Nucleus accumbens (tissue), 56 donors: ENCODE data around the gene WDR59.
"Not testable (repeated sequence)": the region's sequence is repeated elsewhere in the genome, so short reads cannot be mapped to it uniquely, and the experiment has no call there.

Source experiments
- DNase-seq, 56 donors: peaks; one replicate each; lab custom pipeline; 2025; lab: John Stamatoyannopoulos, UW

The WDR59 gene

DNA sequence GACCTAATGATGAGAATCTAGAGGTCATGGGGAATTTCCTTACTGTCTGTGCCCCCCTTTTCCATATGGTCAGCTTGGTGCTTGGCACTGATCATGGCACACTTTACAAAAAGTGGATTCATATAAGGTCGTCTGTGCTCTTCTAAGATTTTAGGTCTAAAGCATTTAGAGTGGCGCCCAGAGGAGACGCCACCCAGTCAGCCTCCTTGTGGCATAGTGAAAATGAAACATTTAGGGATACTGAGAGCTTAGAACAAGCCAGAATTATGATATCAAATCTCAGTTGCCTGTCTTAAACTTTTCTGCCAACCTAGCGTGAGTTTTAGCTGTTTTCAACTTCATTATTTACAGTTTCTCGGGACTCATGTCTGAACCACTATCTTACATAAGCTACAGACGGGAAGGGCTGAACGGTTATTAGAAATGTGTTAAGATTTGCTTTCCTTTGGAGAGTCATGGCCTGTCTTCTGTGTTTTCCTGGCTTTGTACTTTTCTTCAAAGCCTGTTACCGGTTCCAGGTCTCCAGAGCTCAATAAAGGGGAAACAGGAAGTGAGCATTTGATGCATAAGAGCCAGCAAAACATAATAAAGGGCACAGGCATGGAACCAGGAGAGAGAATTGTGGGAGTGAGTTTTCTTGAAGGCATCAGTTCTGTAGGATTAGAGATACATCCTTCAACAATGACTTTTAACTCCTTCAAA lies 27.6 kb upstream of the WDR59 start:
- no peak for DNase-seq

DNA sequence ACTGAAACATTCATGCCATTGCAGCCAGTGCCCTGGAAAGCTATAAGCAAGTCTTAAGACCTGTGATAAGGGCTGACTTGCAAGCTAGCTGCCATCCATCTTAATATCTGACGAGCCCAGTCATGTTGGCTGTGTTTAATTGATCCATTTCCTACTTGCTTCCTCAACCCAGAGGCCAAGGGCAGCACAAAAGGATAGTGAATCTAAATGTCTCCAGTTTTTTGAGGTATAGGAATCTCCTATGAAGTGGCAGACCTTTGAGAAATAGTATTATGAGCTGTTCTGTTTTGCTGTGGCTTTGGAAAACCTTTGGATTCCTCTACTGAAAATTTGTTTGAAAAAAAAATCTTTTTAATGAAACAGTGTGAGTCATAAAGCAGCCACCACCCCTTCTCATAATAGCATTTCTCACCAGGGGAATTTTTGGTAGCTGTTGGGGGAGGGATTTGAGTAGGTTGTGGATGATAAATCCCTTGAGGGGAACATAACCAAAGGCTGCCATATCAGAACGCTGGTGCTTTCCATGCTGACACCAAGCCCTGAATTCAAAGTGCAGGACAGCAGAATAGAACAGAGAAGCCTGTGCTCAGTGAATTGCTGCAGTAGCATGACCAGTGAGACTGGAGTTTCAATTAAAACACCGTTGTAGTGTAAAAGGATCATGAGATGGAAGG lies 26.8 kb upstream of the WDR59 start:
- DNase-seq = peak in 19 of 56 donors; percentile 4 to 52 (median 17)

DNA sequence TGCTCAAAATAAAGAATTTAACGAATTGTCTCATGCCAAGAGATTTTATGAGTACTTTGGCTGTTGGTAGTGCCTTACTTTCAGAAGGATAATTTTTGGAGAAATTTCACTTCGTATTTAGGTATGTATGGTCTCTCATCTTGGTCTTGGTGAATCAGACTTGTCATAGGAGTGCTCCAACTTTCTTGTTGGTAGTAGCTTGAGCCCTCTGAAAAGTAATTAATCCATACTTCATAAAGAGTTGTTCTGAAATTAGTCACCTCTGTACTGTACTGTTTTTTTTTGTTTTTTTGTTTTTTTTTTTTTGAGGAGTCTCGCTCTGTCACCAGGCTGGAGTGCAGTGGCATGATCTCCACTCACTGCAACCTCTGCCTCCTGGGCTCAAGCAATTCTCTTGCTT lies 25.5 kb upstream of the WDR59 start:
- DNase-seq = no peak

DNA sequence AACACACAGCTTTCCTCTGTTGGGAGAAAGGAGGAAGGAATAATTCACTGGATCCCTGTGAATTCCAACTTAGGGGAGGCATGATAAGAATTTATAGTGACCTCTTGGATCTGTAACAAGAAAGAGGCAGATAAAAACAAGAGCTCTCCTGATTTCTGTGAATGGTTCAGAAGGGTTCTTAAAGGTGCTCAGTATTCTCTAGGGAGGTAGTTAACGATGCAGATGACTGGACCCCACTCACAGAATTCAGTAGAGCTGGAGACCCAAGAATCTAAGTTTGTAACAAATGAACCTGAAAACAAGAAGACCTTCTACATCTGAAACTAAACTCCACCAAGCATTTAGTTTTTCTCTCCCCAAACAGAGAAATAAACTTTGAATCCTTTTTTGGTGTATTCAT lies 22.5 kb upstream of the WDR59 start:
- DNase-seq = no peak

DNA sequence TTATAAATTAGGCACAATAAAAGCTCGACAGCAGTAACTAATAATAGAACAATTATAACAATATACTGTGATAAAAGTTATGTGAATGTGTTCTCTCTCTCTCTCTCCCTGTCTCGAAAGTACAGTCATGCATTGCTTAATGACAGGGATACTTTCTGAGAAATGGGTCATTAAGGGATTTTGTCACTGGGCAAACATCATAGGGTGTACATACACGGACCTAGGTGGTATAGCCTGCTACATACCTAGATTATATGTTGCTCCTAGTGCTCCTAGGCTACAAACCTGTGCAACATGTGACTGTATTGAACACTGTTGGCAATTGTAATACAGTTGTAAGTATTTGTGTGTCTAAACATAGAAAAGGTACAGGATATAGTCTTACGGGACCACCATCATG lies 20.8 kb upstream of the WDR59 start:
- DNase-seq = no peak

DNA sequence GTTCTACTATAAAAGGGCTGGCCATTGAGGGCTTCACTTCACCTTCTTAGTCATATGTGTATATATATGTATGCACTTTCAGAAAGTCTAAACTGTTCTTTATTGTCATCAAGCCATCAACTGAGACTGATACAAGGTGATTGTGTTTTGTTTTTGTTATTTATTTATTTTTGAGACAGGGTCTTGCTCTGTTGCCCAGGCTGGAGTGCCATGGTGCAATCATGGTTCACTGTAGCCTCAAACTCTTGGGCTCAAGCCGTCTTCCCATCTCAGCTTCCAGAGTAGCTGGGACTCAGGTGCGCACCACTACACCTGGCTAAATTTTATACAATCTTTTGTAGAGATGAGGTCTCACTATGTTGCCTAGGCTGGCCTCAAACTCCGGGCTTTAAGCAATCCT lies 19.5 kb upstream of the WDR59 start:
- no peak for DNase-seq

DNA sequence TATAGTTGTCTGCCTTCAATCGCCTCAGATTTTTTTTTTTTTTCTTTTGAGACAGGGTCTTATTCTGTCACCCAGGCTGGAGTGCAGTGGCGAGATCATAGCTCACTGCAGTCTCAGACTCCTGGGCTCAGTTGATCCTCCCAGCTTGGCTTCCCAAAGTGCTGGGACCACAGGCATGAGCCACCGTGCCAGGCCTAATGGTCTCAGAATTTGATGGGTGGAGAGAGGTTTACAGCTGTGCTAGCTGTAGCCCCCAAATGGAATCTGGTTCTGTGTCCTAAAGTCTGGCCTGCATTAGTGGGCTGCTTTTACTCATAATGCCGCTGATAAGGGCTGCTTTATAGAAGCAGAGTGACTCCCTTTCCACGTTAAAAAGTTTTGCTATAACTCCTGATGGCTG lies 19.0 kb upstream of the WDR59 start:
- DNase-seq = no peak

DNA sequence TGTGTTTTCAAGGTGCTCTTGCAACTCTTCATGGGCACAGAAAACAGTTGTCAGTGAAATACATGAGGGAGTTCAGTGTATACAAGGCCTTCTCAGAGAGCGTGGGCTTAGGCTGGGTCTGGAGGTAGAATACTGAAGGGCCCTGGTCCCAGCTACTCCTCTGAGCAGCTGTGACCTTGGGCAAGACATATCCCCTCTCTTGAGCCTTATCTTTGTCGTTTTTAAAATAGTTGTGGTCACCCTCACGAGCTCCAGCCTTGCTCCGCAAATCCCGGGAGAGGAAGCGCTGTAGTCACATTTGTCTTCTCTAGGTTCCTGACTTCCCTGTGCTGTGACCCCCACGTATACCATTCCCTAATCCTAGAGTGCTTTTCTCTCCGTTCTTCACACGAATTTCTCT lies 17.6 kb upstream of the WDR59 start:
- DNase-seq = no peak

DNA sequence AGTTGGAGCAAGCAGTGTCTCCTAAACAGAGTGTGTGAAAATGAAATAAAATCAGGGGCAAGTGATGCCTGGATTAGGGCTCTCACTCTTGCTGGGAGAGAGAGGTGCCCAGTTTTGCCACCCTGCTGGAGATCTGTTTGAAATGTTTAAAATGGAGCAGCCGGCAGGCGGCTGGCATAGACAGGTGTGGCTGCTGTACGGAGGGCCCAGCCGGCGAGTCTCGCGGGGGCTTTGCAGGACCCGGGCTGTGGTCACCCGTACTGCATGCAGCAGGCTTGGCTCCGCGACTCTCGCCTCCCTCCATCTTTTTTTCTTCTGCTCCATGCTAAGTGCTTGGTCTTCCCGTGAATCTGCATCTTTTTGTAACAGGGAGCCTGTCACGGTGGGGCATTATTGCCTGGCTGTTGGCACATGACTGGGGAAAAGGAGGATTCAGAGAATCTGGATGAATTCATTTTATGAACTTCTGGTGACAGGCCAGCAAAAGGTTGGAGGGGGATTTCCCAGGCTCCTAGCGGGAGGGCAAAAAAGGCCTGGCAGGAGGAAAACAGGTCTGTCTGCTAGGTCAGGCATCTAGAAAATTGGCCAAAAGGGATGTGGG lies 15.7 kb upstream of the WDR59 start:
- DNase-seq = peak in 20 of 56 donors; percentile 5 to 62 (median 34)

DNA sequence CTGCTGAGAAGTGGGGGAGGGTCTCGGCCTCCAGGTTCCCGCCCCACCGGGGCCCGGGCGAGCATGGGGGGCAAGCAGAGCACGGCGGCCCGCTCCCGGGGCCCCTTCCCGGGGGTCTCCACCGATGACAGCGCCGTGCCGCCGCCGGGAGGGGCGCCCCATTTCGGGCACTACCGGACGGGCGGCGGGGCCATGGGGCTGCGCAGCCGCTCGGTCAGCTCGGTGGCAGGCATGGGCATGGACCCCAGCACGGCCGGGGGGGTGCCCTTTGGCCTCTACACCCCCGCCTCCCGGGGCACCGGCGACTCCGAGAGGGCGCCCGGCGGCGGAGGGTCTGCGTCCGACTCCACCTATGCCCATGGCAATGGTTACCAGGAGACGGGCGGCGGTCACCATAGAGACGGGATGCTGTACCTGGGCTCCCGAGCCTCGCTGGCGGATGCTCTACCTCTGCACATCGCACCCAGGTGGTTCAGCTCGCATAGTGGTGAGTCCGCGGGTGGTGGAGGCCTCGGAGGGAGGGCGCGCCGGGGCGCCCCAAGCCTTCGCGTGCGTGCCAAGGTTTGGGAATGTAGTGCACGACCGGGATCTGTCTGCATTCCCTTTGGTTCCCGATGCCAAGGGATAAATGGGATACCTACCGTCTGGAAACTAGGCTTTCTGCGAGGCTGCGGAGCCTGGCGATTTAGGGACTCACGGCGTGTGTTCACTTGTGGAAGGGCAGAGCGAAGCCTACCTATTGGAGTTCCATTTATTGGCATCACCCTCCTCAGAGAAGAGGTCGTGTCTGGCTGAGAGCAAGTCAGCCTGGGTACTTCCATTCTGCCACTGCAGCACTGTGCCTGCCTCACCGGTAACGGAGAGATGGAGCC lies 14.9 kb upstream of the WDR59 start:
- DNase-seq = peak in 45 of 56 donors; percentile 11 to 78 (median 35)

DNA sequence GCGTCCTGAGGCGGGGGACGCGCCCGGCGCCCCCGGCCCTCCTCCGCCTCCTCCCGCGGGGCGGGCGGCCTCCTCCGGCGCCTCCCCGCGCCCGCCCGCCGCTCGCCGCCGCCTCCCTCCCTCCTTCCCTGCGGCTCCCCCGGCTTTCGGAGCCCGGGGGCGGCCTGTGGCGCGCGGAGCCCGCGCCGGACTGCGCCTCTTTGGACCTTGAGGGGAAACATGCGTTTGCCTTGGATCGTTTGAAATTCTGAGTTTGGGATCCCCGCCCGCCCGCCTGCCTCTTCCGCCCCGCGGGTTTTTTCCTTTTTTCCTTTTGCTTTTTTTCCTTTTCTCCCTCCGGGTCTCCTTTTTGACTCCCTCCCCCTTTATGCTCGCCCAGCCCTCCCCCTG lies 14.3 kb upstream of the WDR59 start:
- DNase-seq = peak in 27 of 56 donors; percentile 9 to 63 (median 46)

DNA sequence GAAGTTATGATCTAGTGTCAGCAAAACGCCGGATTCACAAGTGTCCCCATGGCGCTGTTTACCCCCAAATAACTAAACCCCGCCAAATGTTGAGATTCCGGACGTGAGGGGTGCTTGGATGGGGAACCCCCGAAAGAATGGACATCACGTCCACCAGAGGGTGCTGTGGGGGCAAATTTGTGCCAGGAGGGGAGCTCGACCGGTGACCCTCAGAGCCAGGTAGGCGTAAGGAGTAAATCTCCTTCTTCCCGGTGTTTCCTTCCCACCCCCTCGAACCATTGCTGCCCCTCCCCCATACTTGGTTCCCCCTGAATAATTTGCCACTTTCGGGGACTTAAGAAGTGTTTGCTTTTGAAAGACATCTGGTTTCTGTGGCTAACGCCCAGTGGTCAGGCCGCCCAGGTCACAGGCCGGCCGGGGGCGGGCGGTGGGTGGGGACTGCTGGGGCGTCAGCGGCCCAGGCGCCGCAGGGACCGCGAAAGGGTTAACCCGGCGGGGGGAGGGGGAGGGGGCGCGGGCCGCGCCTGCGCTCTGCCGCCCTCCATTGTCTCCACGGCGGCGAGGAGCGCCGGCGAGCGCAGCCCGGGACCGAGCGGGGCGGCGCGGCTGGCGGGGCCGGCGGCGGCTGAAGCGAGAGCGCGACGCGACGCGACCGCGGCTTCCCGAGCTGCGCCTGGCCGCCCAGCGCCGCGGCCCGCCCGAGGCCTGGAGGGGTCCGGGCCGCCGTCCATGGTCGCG lies 13.7 kb upstream of the WDR59 start, which contains the start of gene ZNRF1:
ZNRF1 (plus strand) TSS at position 544 of the 738 bp plus-strand sequence. CDS start 648 bp downstream, outside the sequence.
- peak in 54 of 56 donors; percentile 24 to 84 (median 70) for DNase-seq

DNA sequence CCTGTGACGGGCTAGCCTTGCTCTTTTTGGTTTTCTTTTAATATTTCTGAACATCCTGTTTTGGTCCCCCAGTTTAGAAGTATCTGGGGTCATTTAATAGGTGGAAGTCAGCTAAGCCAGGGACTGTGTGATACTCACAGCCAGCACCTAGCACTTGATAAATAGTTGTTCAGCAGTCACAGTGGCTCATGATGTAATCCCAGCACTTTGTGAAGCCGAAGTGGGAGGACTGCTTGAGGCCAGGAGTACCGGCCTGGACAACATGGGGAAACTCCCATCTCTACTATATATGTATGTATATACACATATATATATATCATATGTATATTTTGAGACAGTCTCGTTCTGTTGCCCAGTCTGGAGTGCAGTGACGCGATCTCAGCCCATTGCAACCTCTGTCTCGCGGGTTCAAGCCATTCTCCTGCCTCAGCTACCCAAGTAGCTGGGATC lies 12.1 kb upstream of the WDR59 start:
- no peak for DNase-seq

DNA sequence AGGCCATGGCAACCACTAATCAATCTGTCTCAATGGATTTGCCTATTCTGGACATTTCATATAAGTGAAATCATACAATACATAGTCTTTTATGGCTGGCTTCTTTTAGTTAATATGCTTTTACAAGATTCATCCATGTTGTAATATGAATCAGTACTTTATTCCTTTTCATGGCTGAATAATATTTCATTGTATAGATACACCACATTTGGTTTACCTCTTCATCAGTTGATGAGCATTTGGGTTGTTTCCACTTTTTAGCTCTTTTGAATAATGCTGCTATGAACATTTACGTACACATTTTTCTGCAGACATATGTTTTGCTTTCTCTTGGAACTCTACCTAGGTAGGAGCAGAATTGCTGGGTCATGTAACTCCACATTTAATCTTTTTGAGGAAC lies 11.1 kb upstream of the WDR59 start:
- DNase-seq = no peak

DNA sequence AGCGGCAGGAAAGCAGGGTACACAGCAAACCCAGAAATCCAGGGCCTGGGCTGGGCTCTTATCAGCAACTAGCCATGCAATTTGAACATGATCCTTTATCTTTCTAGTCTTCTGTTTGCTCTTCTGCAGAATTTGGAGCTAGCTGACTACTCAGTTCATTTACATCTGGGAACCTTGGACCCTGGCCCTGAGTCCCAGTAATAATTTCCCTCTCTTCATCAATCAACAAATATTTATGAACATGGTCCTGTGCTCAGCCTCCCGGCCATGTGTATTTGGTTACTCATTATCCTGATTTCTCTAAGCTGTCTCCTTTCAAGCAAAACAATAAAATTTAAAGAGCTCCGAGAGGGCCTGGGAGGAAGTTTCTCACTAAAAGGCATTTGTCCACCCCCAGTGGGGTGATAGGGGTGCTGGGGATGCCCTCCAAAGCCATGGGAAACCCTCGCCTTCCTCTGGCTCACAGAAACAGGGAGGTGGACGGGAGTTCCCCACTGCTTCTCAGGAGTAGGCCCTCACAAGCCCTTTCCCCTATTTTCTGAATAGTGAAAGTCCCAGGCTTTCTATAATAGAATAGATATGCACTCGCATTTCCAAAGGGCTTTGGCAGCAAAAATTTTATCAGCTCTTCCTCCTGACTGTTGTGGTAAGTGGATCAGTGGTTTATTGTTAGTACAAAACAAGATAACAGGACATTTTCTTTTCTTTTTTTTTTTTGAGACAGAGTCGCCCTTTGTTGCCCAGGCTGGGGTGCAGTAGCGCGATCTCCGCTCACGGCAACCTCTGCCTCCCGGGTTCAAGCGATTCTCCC lies 6.9 kb upstream of the WDR59 start:
- peak in 1 of 56 donors; percentile 3 for DNase-seq

DNA sequence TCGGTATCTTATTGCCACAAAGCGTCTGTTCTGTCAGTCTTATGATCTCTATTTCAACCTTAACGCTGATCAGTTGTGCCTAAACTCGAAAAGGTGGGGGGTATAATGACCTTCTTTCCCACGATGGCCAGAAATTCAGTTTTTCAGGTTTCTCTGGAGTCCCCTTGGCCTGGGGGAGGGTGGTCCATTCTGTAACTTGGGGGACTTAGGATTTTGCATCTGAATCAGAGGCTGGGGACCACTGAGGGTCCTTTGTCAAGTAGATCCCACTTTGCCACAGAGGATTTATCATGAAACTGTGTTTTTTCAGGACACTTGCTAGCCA lies 6.3 kb upstream of the WDR59 start:
- no peak for DNase-seq

DNA sequence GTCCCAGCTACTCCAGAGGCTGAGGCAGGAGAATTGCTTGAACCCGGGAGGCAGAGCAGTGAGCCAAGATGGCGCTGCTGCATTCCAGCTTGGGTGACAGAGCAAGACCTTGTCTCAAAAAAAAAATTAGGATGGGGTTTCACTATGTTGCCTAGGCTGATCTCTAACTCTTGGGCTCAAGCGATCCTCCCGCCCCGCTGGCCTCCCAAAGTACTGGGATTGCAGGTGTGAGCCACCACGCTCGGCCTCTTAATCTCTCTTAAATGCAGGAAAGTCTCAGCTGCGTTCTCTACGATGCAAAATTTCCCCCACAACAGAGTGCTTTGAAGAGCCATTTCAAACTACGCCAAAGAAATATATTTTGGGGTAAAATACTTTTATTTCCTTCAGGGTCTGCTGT lies 5.9 kb upstream of the WDR59 start:
- DNase-seq = no peak

DNA sequence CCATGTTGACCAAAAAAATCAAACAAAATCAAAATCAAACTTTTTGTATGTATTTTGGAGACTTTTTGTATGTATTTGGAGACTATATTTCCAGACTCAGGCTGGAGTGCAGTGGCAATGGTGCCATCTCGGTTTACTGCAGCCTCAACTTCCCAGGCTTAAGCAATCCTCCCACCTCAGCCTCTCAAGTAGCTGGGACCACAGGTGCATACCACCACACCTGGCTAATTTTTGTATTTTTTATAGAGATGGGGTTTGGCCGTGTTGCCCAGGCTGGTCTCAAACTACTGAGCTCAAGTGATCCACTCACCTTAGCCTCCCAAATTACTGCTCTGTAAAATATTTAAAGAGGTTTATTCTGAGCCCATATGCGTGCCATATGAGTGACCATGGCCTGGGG lies 4.9 kb upstream of the WDR59 start:
- DNase-seq = not testable (repeated sequence)

DNA sequence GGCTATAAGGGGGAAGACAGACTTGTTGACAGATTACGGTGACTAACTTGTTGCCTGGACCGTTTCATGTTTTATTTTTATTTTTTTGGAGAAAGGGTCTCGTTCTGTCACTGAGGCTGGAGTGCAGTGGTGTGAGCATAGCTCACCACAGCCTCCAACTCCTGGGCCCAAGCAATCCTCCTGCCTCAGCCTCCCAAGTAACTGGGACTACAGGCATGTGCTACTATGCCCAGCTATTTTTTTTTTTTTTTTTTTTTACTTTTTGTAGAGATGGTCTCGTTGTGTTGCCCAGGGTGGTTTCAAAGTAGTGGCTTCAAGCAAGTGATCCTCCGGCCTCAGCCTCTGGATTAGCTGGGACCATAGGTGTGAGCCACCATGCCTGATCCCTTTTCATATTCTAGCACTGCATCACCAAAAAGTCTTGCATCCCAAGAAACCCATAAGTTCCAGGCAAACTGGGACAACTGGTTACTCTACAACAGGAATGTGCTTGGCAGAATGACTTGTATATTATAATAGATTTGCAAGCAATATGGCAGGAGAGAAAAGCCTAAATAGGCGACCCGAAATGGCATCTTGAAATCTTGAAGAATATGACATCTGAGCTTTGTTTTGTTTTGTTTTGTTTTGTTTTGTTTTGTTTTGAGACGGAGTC lies 2.2 kb upstream of the WDR59 start:
- DNase-seq = no peak
